Measurements from ENCODE around the gene TBRG4.

The TBRG4 gene

GRCh38 chr7:45074528-45075354, 36.8 kb downstream of the TBRG4 start:
- no peak for DNase-seq (ENCODE audit: low spot score)

- DNase-seq (ENCODE audit: low spot score) = no peak
Measured at GRCh38 chr7:45073786-45074527, 37.5 kb downstream of the TBRG4 start.

GRCh38 chr7:45073031-45073785, 38.3 kb downstream of the TBRG4 start:
- no peak for DNase-seq (ENCODE audit: low spot score)

- DNase-seq (ENCODE audit: low spot score) = no peak
Measured at GRCh38 chr7:45072131-45073030, 39.1 kb downstream of the TBRG4 start.

- no peak for DNase-seq (ENCODE audit: low spot score)
Measured at GRCh38 chr7:45071528-45071927, 40.0 kb downstream of the TBRG4 start.

GRCh38 chr7:45070254-45070642, 41.2 kb downstream of the TBRG4 start:
- DNase-seq (ENCODE audit: low spot score) = no peak

- no peak for DNase-seq (ENCODE audit: low spot score)
Measured at GRCh38 chr7:45069444-45070253, 41.8 kb downstream of the TBRG4 start.

GRCh38 chr7:45068236-45069023, 43.1 kb downstream of the TBRG4 start:
- no peak for DNase-seq (ENCODE audit: low spot score)

GRCh38 chr7:45067582-45067981, 43.9 kb downstream of the TBRG4 start:
- DNase-seq (ENCODE audit: low spot score) = no peak

- DNase-seq (ENCODE audit: low spot score) = no peak
Measured at GRCh38 chr7:45066409-45066808, 45.1 kb downstream of the TBRG4 start.

GRCh38 chr7:45065031-45065995, 46.2 kb downstream of the TBRG4 start:
- DNase-seq (ENCODE audit: low spot score) = no peak

GRCh38 chr7:45064047-45064725, 47.3 kb downstream of the TBRG4 start:
- DNase-seq (ENCODE audit: low spot score) = no peak

GRCh38 chr7:45061806-45062425, 49.6 kb downstream of the TBRG4 start:
- no peak for DNase-seq (ENCODE audit: low spot score)

- DNase-seq (ENCODE audit: low spot score) = no peak
Measured at GRCh38 chr7:45061352-45061751, 50.1 kb downstream of the TBRG4 start.

GRCh38 chr7:45060295-45060694, 51.2 kb downstream of the TBRG4 start:
- DNase-seq (ENCODE audit: low spot score) = no peak

- DNase-seq (ENCODE audit: low spot score) = no peak
Measured at GRCh38 chr7:45057878-45058277, 53.6 kb downstream of the TBRG4 start.

GRCh38 chr7:45055594-45056219, 55.8 kb downstream of the TBRG4 start:
- DNase-seq (ENCODE audit: low spot score) = no peak
